HEK293 (cell line): Measurements from ENCODE around the gene SMIM38.

ENCODE experiments used
- CTCF ChIP-seq: fragments of 450-650 bp; formaldehyde crosslinking; IDR thresholded peaks from 2 replicates; pipeline ENCODE4 v1.5.1; 2016; ENCODE audit warnings: missing biosample characterization, missing genetic modification characterization
- IKZF3 ChIP-seq: fragments of 450-650 bp; IDR thresholded peaks from 2 replicates; pipeline ENCODE4 v1.5.0; 2018; ENCODE audit warnings: missing biosample characterization, mild to moderate bottlenecking, missing genetic modification characterization, moderate library complexity
- REST ChIP-seq: fragments of 450-650 bp; formaldehyde crosslinking; IDR thresholded peaks from 2 replicates; pipeline ENCODE4 v1.5.1; 2016; ENCODE audit warnings: missing biosample characterization, missing genetic modification characterization
- SP2 ChIP-seq: fragments of 450-650 bp; formaldehyde crosslinking; IDR thresholded peaks from 2 replicates; pipeline ENCODE4 v1.5.1; 2016; ENCODE audit warnings: missing biosample characterization, missing genetic modification characterization
- SP7 ChIP-seq: fragments of 450-650 bp; formaldehyde crosslinking; IDR thresholded peaks from 2 replicates; pipeline ENCODE4 v1.5.1; 2016; ENCODE audit warnings: missing biosample characterization, missing genetic modification characterization
- TCF7L2 ChIP-seq: IDR thresholded peaks from 2 replicates; pipeline ENCODE4 v1.6.1; 2011; ENCODE audit warnings: low read depth, mild to moderate bottlenecking, inconsistent platforms, low read length, moderate library complexity, borderline replicate concordance
- TSHZ1 ChIP-seq: fragments of 450-650 bp; formaldehyde crosslinking; IDR thresholded peaks from 2 replicates; pipeline ENCODE4 v1.5.1; 2016; ENCODE audit warnings: missing biosample characterization, missing genetic modification characterization, borderline replicate concordance
- ZBTB7A ChIP-seq: fragments of 450-650 bp; formaldehyde crosslinking; IDR thresholded peaks from 2 replicates; pipeline ENCODE4 v1.5.1; 2016; ENCODE audit warnings: low read depth, missing biosample characterization, missing genetic modification characterization
- ZNF37A ChIP-seq: fragments of 450-650 bp; IDR thresholded peaks from 2 replicates; pipeline ENCODE4 v1.5.1; 2018; ENCODE audit warnings: missing biosample characterization, missing genetic modification characterization
- ZNF423 ChIP-seq: fragments of 450-650 bp; formaldehyde crosslinking; IDR thresholded peaks from 2 replicates; pipeline ENCODE4 v1.5.1; 2016; ENCODE audit warnings: missing biosample characterization, missing genetic modification characterization
- ZNF585B ChIP-seq: fragments of 450-650 bp; formaldehyde crosslinking; IDR thresholded peaks from 2 replicates; pipeline ENCODE4 v1.5.1; 2016; ENCODE audit warnings: missing biosample characterization, missing genetic modification characterization
- ZNF596 ChIP-seq: fragments of 450-650 bp; IDR thresholded peaks from 2 replicates; pipeline ENCODE4 v1.5.0; 2018; ENCODE audit warnings: missing biosample characterization, mild to moderate bottlenecking, missing genetic modification characterization, moderate library complexity
- ZNF660 ChIP-seq: fragments of 450-650 bp; IDR thresholded peaks from 2 replicates; pipeline ENCODE4 v1.5.1; 2018; ENCODE audit warnings: missing biosample characterization, mild to moderate bottlenecking, missing genetic modification characterization
- ZSCAN30 ChIP-seq: fragments of 450-650 bp; IDR thresholded peaks from 2 replicates; pipeline ENCODE4 v1.5.1; 2018; ENCODE audit warnings: missing biosample characterization, mild to moderate bottlenecking, missing genetic modification characterization, moderate library complexity

GRCh38 chr11:69150175-69150574 lies 5.6 kb upstream of the SMIM38 start:
- no peak for TF ChIP-seq ZBTB7A (tag by site-specific recombination)
- no peak for TF ChIP-seq CTCF (tag by site-specific recombination)
- TF ChIP-seq IKZF3, result no peak
- TF ChIP-seq ZNF596 (tag by site-specific recombination), result no peak
- TF ChIP-seq ZNF37A (tag by site-specific recombination), result no peak
- TF ChIP-seq ZNF585B (tag by site-specific recombination), result no peak
- TF ChIP-seq TCF7L2, result no peak
- no peak for TF ChIP-seq ZNF660 (tag by site-specific recombination)
- no peak for TF ChIP-seq ZSCAN30 (tag by site-specific recombination)
- TF ChIP-seq SP2, result no peak
- TF ChIP-seq REST (tag by site-specific recombination), result no peak
- TF ChIP-seq TSHZ1 (tag by site-specific recombination), result no peak
- no peak for TF ChIP-seq SP7 (tag by site-specific recombination)
- no peak for TF ChIP-seq ZNF423
